ES-I3 (cell line): Measurements from ENCODE around the gene LCN1.
"Not testable (repeated sequence)": the region's sequence is repeated elsewhere in the genome, so short reads cannot be mapped to it uniquely, and the experiment has no call there.

Experiments
- H3K36me3 ChIP-seq: 2 replicates; pipeline ENCODE4 v1.6.1; 2013; ENCODE audit warnings: mild to moderate bottlenecking, low read length, control low read depth, moderate library complexity; ENCODE audit not compliant: insufficient read depth
- H3K4me1 ChIP-seq: 2 replicates; pipeline ENCODE4 v1.6.1; 2013; ENCODE audit warnings: mild to moderate bottlenecking, control low read depth, low read length; ENCODE audit not compliant: insufficient read depth
- H3K9ac ChIP-seq: 2 replicates; pipeline ENCODE4 v1.6.1; 2013; ENCODE audit warnings: low read depth, mild to moderate bottlenecking, low read length, moderate library complexity
- H3K9me3 ChIP-seq: 2 replicates; pipeline ENCODE4 v1.6.1; 2013; ENCODE audit warnings: mild to moderate bottlenecking, low read length, moderate library complexity; ENCODE audit not compliant: control insufficient read depth, insufficient read depth

The LCN1 gene

DNA sequence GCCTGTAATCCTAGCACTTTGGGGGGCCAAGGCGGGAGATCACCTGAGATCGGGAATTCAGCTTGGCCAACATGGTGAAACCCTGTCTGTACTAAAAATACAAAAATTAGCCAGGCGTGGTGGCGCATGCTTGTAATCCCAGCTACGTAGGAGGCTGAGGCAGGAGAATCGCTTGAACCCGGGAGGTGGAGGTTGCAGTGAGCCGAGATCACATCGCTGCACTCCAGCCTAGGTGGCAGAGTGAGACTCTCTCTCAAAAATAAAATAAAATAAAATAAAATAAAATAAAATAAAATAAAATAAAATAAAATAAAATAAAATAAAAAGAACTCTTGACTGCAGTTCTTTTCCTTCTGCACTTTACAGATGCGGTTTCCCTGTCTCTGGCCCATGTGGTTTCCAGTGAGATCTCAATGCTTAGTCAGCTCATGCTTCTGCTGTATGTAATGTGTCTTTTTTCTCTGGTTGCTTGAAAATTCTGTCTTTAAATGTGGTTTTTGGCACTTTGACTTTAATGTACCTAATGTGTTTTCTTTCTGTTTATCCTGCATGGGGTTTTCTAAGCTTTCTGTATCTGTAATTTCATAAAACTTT lies 7.7 kb downstream of the LCN1 start:
- not testable (repeated sequence) for H3K9me3 ChIP-seq, H3K9ac ChIP-seq, H3K4me1 ChIP-seq, H3K36me3 ChIP-seq

DNA sequence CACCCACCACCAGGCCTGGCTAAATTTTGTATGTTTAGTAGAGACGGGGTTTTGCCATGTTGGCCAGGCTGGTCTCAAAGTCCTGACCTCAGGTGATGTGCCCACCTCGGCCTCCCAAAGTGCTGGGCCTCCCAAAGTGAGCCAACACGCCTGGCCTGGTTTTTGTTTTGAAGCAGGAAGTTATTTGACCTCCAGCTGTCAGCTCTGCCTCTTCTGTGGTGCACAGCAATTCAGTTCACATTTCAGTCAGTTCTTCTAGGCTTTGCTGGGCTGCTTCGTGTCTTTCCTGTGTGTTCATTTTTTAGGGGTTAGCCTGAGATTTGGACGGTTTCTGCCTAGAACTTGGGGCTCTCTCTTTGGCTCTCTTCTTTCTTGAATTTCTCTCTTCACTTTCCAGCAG lies 8.9 kb downstream of the LCN1 start:
- H3K9me3 ChIP-seq, result no peaks in the 10 kb centered on the region
- no peaks in the 10 kb centered on the region for H3K36me3 ChIP-seq
- H3K4me1 ChIP-seq, result peaks cover 6% of the 10 kb centered on the region; the same call in 1 of the 2 replicates
- H3K9ac ChIP-seq, result no peak overlapping the region

DNA sequence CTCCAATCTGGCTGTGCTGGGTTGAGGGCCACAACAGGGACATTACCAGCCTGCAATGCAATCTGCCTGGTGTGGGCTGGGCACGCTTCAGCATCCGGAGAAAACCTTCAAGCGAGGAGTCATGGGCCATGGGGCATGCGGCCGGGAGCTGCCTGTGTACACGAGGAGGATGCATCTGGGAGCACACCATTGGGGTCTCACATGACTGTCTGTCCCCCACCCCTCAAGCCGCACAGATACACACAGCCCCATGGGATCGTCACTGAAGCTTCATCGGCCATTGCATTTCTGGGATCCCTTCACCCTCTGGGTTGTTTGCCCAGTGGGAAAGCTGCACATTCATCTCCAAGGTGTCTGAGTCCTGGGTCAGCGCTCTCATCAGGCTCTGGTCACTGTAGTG lies 9.9 kb downstream of the LCN1 start:
- no peaks in the 10 kb centered on the region for H3K9me3 ChIP-seq
- no peak overlapping the region for H3K9ac ChIP-seq
- peaks cover 6% of the 10 kb centered on the region; the same call in 1 of the 2 replicates for H3K4me1 ChIP-seq
- H3K36me3 ChIP-seq, result no peaks in the 10 kb centered on the region

DNA sequence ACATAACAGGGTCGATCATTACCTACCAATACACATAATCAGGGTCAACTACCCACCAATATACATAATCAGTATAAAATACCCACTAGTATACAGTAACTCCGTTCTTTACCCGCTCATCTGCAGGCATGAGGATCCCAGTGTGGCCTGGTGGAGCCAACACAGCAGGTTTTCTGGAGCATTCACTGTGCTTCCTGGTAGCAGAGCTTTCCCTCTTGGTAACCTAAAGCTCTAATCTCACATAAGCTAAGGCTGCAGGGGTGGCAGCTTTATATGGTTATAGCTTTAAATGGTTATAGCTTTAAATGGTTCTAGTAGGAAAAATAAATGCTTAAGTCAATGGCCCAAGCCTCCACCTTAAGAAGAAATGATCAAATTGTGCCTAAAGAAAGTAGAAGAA lies 11.9 kb downstream of the LCN1 start:
- H3K36me3 ChIP-seq, result no peaks in the 10 kb centered on the region
- H3K4me1 ChIP-seq, result no peaks in the 10 kb centered on the region
- H3K9ac ChIP-seq, result no peak overlapping the region
- no peaks in the 10 kb centered on the region for H3K9me3 ChIP-seq

DNA sequence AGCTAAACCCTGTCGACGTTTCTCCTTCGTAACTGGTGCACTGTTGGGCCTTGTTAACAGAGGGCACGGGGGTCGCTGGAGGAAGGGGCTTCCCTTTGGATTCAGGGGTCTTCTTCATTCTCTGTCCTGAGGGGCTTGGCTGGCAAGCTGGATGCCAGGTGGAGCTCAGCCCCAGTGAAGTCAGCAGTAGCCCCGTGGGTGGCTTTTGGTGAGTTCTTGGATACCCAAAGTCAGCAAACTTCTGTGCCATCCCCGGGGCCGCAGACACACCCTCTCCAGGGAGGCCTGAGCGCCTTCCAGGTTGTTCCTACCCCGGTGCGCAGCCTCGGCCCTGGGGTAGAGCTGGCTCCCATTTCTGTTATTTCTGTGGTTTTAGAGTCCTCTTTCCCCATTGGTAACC lies 12.4 kb downstream of the LCN1 start:
- no peaks in the 10 kb centered on the region for H3K36me3 ChIP-seq
- no peaks in the 10 kb centered on the region for H3K4me1 ChIP-seq
- no peak overlapping the region for H3K9ac ChIP-seq
- H3K9me3 ChIP-seq, result no peaks in the 10 kb centered on the region

DNA sequence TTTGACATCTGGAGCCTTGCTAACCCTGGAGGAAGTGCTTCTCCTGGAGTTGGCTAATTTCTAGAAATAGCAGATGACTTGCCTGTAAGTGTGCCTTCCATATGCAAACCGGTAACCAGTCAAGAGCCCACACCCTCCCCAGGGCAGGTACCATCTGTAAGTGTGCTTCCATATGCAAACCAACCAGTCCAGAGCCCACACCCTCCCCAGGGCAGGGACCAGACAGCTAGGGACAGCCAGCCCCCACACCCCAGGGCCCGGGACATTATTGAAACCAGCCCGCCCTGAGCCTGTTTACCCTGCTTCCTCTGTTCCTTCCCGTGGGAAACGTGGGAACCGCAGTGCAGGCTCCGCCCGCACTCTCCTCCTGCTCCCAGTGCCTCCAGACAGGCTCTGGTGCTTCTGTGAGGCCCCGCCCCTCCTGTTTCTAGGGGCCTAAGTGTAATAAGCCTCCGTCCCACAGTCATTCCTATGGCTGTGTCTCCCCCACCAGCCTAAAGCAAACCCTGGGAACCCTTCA lies 13.0 kb downstream of the LCN1 start:
- H3K4me1 ChIP-seq, H3K9ac ChIP-seq, H3K9me3 ChIP-seq, H3K36me3 ChIP-seq: not testable (repeated sequence)

DNA sequence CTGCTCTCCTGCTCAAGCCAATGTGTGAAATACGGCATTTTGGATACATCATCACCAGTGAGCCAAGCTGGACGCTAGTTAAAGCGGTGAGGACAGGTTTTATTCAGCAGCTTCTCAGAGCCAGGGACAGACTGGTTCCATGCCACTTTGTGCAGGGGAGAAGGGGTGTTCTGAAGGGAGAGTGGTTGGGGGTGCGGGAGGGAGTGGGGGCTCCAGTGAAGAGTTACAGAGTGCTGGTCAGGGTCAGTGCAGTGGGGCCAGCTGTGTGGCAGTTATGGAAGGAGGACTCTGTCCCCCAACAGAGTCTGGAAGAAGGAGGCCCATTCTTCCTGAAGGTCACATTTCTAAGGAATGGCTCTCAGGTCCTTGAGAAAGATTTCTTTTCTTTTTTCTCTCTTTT lies 13.6 kb downstream of the LCN1 start:
- H3K36me3 ChIP-seq, H3K4me1 ChIP-seq, H3K9ac ChIP-seq, H3K9me3 ChIP-seq: not testable (repeated sequence)

DNA sequence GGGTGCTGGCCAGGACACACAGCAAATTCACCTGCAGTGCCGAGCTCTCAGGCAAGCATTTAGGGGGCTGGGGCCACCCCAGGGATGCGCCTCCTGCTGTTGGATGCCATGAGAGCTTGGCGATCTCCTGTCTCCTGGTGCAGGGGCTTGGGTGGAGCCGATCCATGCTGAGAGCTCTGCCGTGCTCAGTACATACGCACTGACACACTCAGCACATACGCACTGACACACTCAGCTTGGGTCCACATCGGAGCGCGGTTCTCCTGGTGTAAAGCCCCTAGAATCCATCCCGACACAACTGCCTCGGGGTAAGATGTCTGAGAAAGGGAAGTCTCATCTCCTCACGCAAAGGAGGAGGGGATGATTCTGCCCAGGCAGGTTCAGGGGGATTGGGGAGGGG lies 14.4 kb downstream of the LCN1 start:
- not testable (repeated sequence) for H3K4me1 ChIP-seq, H3K36me3 ChIP-seq, H3K9ac ChIP-seq, H3K9me3 ChIP-seq

DNA sequence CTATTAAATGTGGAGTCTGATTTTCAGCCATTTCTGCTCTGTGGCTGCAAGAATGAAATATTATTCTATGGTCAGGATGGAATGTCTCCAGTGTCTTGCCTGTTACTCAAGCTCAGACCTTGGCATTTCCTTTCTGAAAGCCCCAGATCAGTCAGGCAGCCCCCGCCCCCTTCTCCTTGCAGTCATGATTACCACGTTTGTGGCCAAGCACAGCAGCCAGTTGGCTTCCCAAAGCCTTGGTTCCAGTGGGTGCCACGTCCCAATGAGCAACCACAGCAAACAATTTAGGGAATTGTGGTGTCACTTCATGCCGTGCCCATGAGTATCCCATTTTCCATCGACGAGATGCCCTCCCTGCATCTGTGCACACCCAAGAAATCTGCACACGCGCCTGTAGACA lies 15.0 kb downstream of the LCN1 start:
- Histone ChIP-seq H3K4me1 (no peaks in the 10 kb centered on the region), H3K9me3 (no peaks in the 10 kb centered on the region), H3K9ac (no peak overlapping the region), H3K36me3 (no peaks in the 10 kb centered on the region)

DNA sequence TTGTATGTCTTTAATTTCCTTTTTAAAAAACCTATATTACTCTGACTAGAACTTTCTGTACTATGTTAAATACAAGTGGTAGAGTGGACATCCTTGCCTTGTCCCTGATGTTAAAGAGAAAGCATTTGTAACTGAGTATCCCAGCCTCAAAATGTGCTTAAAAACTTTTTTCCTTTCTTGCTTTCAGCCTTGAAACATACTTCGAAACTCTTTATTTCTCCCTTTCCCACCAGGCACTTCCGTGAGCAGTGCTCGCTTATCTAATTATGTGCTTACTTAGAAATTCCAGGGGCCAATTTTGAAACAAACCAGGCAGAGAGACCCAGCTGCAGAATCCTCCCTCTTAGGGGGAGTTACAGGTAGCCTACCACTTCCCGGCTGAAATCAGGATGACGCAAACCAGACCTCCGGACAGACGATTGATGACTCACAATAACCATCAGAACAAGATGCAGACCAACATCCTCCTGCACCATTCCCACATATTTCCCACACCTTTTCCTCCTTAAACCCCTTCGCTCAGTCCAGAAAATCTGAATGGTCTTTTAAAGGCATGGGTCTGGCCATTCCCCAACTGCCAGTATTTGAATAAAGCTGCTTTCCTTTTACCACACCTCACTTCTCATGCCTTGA lies 22.1 kb downstream of the LCN1 start:
- H3K9ac ChIP-seq, H3K36me3 ChIP-seq, H3K4me1 ChIP-seq, H3K9me3 ChIP-seq: not testable (repeated sequence)

DNA sequence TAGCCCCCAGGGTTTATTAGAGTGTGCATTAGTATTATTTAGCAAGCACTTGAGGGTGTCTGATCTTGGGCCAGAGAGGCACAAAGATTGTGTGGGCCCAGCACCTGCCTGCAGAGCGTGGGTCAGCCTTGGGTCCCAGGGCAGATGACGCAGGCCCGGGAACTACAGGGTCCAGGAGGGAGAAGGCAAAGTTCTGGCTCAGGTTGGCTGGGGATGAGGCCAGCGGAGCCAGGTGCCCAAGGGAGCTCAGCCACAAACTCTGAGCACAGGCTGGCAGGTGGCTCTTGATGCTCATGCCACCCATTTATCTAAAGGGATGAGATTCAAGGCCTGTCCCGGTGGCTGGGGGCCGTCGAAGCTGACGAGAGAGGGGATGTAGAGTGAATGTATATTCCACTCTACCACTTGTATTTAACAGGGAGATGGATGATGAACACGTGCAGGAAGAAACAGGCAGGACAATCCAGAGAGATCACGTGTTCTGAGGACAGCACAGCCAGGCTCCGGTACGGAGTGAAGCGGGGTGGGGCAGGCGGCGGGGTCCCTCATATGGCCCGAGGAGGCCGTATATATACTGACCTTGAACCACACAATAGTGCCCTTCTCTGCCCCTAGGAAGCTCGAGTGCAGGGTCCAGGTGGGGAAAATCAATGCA lies 23.9 kb downstream of the LCN1 start:
- no peak overlapping the region for H3K9ac ChIP-seq
- H3K4me1 ChIP-seq, result no peaks in the 10 kb centered on the region
- H3K9me3 ChIP-seq, result no peaks in the 10 kb centered on the region
- H3K36me3 ChIP-seq, result no peaks in the 10 kb centered on the region

DNA sequence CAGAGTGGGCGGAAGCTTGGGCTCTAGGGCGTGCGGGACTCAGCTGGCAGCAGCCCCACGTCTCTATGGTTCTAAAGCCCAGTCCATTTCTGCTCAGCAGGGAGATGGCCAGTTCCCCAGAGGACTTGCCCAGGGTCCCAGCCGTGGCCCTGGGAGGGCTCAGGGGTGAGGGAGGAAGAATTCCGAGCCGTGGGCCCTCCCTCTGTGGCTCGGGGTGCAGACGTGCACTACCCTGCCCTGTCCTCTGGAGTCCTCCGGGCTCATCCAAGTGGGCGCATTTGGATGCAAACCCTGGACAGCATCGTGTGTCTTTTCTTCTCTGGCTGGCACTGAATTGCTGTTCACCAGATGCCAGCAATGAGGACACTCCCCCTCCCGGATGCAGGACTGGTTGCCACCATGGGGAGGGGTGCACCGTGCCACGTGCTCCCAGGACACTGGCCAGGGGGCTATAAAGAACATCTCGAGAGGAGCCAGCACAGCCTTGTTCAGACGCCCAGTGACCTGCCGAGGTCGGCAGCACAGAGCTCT lies 24.5 kb downstream of the LCN1 start, which contains the start of gene OBP2A:
Gene OBP2A (plus strand): TSS at position 481 of the 531 bp plus-strand sequence. CDS start 55 bp downstream, outside the sequence.
- H3K4me1 ChIP-seq, H3K36me3 ChIP-seq, H3K9me3 ChIP-seq, H3K9ac ChIP-seq: not testable (repeated sequence)

DNA sequence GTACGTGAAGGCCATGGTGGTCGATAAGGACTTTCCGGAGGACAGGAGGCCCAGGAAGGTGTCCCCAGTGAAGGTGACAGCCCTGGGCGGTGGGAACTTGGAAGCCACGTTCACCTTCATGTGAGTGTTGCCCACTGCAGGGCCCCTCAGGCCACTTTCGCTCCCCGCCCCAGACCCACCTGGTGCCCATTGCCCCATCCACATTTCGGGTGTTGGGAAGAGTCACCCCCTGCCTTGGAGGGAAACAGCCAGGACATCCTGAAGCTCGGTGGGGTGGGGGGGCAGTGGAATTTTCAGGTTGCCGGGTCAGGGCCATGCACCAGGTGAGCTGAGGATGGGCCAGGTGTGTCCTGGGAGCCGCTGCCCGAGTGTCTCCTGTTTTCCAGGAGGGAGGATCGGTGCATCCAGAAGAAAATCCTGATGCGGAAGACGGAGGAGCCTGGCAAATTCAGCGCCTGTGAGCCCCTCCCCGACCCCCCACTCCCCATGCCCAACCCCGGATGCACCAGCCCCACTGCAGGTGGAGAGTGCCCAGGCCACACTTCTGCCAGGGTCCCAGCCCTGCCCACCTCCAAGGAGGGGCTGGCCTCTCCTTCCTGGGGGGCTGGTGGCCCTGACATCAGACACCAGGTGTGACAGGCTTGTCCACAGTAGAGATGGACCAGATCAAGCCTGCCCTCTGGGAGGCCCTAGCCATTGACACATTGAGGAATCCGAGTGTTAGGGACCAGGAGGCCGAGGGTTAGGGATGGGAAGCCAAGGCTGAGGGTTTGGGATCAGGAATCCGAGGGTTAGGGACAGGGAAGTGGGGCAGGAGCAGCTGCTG lies 25.8 kb downstream of the LCN1 start:
- not testable (repeated sequence) for H3K9me3 ChIP-seq, H3K9ac ChIP-seq, H3K4me1 ChIP-seq, H3K36me3 ChIP-seq
